Measurements from ENCODE around the gene FBXO9.

GRCh38 chr6:53043581-53043980 is 21.6 kb upstream of the FBXO9 start:
- TF ChIP-seq RAD21 (IDR thresholded peaks at IDR 0.05): no peak
- no peak for TF ChIP-seq CTCF (IDR thresholded peaks at IDR 0.05; ENCODE audit: low read depth, low read length, missing input control)
- TF ChIP-seq JUND (IDR thresholded peaks at IDR 0.05): no peak
- TF ChIP-seq MAX (IDR thresholded peaks at IDR 0.05): no peak
- no peak for TF ChIP-seq NR2F2 (IDR thresholded peaks at IDR 0.05)
- TF ChIP-seq REST (IDR thresholded peaks at IDR 0.05): no peak
- no peak for TF ChIP-seq TAF1 (conservative IDR thresholded peaks at IDR 0.05)
- no peak for TF ChIP-seq YY1 (IDR thresholded peaks at IDR 0.05)
- no peak for TF ChIP-seq ATF3 (IDR thresholded peaks at IDR 0.05)
- TF ChIP-seq GABPA (IDR thresholded peaks at IDR 0.05 in 1 of 2, conservative IDR thresholded peaks at IDR 0.05 in 1 of 2): no peak
- no peak for TF ChIP-seq FOXA1 (IDR thresholded peaks at IDR 0.05)
- TF ChIP-seq ZBTB33 (IDR thresholded peaks at IDR 0.05): no peak
- no peak for TF ChIP-seq SP1 (IDR thresholded peaks at IDR 0.05)
- TF ChIP-seq HNF4A (conservative IDR thresholded peaks at IDR 0.05): no peak
